HEK293T (cell line): ENCODE measurements around the gene DPCD.

Source experiments
- CTCF ChIA-PET: fragments of 350-600 bp; formaldehyde crosslinking; extraction: SDS; loops from one replicate; lab custom pipeline; 2021; ENCODE audit warnings: antibody characterized with exemption, inconsistent platforms; lab: Yijun Ruan, JAX
- POLR2A ChIA-PET: fragments of 350-600 bp; formaldehyde crosslinking; extraction: SDS; loops from one replicate; lab custom pipeline; 2020; ENCODE audit warnings: antibody characterized with exemption, inconsistent platforms; lab: Yijun Ruan, JAX
- DNase-seq: peaks from one replicate; pipeline ENCODE4 v3.0.0; 2012; ENCODE audit warnings: mixed read lengths; ENCODE audit errors: extremely low spot score
- ARNT ChIP-seq: fragments of 450-650 bp; IDR thresholded peaks from 2 replicates; pipeline ENCODE4 v1.6.1; 2017; ENCODE audit warnings: mild to moderate bottlenecking
- BHLHE40 ChIP-seq: fragments of 450-650 bp; IDR thresholded peaks from 2 replicates; pipeline ENCODE4 v1.6.1; 2016; ENCODE audit warnings: mild to moderate bottlenecking, moderate library complexity, borderline replicate concordance
- CTBP1 ChIP-seq: fragments of 450-650 bp; IDR thresholded peaks from 2 replicates; pipeline ENCODE4 v1.6.1; 2016; ENCODE audit warnings: borderline replicate concordance
- ELF4 ChIP-seq: fragments of 450-650 bp; IDR thresholded peaks from 2 replicates; pipeline ENCODE4 v1.6.1; 2017; ENCODE audit warnings: antibody characterized with exemption
- FOXA1 ChIP-seq: fragments of 450-650 bp; IDR thresholded peaks from 2 replicates; pipeline ENCODE4 v1.6.1; 2016; ENCODE audit warnings: mild to moderate bottlenecking
- FOXK2 ChIP-seq: fragments of 450-650 bp; IDR thresholded peaks from 2 replicates; pipeline ENCODE4 v1.6.1; 2016; ENCODE audit warnings: mild to moderate bottlenecking
- FOXM1 ChIP-seq: fragments of 450-650 bp; IDR thresholded peaks from 2 replicates; pipeline ENCODE4 v1.6.1; 2017; ENCODE audit warnings: mild to moderate bottlenecking, borderline replicate concordance
- HDGF ChIP-seq: fragments of 450-650 bp; IDR thresholded peaks from 2 replicates; pipeline ENCODE4 v1.6.1; 2017; ENCODE audit warnings: antibody characterized with exemption, borderline replicate concordance
- L3MBTL2 ChIP-seq: fragments of 450-650 bp; conservative IDR thresholded peaks from 2 replicates; pipeline ENCODE4 v1.6.1; 2016; ENCODE audit warnings: mild to moderate bottlenecking
- LEF1 ChIP-seq: fragments of 450-650 bp; IDR thresholded peaks from 2 replicates; pipeline ENCODE4 v1.6.1; 2017; ENCODE audit warnings: mild to moderate bottlenecking, borderline replicate concordance
- NFRKB ChIP-seq: fragments of 450-650 bp; IDR thresholded peaks from 2 replicates; pipeline ENCODE4 v1.6.1; 2016; ENCODE audit warnings: mild to moderate bottlenecking, moderate library complexity
- SP1 ChIP-seq: fragments of 450-650 bp; IDR thresholded peaks from 2 replicates; pipeline ENCODE4 v1.6.1; 2017
- SUZ12 ChIP-seq: fragments of 450-650 bp; IDR thresholded peaks from 2 replicates; pipeline ENCODE4 v1.6.1; 2016; ENCODE audit warnings: mild to moderate bottlenecking
- TARDBP ChIP-seq: fragments of 450-650 bp; IDR thresholded peaks from 2 replicates; pipeline ENCODE4 v1.6.1; 2016
- ZNF384 ChIP-seq: fragments of 450-650 bp; IDR thresholded peaks from 2 replicates; pipeline ENCODE4 v1.6.1; 2016
- TF ChIP-seq, protein P1 (sequence below): fragments of 450-650 bp; IDR thresholded peaks from 2 replicates; pipeline ENCODE4 v1.6.1; 2016

The DPCD gene

DNA sequence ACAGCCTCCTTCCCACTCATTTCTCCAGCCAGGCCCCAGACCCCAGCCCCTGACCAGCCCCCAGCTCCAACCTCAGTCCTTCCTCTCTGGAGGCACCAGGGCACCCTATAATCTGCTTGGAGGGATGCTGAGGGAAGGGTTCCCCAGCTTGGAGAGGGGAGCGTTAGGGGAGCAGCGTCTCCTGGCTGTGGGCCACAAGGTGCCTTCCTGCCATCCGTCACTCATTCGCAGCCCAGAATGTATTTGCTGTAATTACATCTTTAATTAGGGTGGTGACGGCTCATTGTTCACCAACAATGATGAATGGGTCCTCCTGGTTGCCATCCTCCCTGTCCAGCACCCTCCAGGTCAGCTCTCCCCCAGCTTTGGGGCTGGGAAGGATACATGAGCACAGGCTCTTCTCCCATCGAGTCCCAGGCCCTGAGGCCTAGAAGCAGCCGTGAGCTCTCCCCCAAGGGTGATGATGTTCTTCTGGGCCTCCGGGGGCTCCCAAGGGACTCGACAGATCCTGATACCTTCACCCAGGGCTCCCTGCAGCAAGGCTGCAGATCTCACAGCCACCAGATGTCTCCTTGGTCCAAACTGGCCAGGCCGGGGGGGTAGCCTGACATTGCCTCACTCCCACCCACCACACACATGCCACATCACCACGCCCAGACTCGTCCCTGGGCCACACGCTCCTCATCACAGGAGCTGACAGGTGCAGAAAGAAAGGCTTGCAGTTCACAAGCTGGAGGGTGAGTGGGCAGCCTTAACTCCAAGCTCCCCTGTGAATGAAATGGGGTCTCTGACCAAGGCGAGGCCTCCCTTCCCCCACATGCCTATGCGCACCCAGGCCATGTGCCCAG is 26.8 kb upstream of the DPCD start:
- no peak for DNase-seq
- POLR2A ChIA-PET: no interaction called here
- TF ChIP-seq BHLHE40: no peak
- no peak for TF ChIP-seq FOXK2
- no peak for TF ChIP-seq CTBP1
- TF ChIP-seq FOXM1: no peak
- TF ChIP-seq HDGF: no peak
- no peak for TF ChIP-seq ARNT
- TF ChIP-seq, protein P1, sequence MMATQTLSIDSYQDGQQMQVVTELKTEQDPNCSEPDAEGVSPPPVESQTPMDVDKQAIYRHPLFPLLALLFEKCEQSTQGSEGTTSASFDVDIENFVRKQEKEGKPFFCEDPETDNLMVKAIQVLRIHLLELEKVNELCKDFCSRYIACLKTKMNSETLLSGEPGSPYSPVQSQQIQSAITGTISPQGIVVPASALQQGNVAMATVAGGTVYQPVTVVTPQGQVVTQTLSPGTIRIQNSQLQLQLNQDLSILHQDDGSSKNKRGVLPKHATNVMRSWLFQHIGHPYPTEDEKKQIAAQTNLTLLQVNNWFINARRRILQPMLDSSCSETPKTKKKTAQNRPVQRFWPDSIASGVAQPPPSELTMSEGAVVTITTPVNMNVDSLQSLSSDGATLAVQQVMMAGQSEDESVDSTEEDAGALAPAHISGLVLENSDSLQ: no peak
- no peak for TF ChIP-seq ELF4
- CTCF ChIA-PET: interaction anchor here (1.1 kb wide), 1 partner anchor 61 kb away, joined by 3 read pairs; no protein-coding TSS in a partner anchor

DNA sequence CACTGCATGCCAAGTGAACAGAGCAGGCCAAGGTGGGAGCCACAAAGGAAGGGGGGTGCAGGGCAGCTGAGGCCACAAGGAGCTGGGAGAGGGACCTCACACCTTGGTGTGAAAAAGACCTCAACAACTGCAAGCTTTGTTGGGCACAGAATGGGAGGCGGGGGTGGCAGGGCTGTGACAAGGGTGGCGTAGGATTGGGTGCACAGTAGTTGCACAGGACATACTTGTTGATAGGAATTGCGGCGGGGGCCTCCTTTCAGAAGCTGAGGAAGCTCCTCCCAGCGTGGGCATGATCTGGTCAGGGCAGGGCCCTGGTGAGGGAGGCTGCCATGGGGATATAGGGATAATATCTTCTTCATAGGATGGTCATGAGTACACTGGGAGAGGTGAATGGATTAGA is 25.9 kb upstream of the DPCD start:
- TF ChIP-seq HDGF (no peak), ELF4 (no peak), ARNT (no peak), TARDBP (no peak), ZNF384 (no peak), NFRKB (no peak), LEF1 (no peak)
- ChIA-PET POLR2A (no interaction called here), CTCF (interaction anchor here (0.6 to 0.9 kb wide), 2 partner anchors 30 to 213 kb away, joined by 3 to 4 read pairs; no protein-coding TSS in a partner anchor)
- DNase-seq: no peak

DNA sequence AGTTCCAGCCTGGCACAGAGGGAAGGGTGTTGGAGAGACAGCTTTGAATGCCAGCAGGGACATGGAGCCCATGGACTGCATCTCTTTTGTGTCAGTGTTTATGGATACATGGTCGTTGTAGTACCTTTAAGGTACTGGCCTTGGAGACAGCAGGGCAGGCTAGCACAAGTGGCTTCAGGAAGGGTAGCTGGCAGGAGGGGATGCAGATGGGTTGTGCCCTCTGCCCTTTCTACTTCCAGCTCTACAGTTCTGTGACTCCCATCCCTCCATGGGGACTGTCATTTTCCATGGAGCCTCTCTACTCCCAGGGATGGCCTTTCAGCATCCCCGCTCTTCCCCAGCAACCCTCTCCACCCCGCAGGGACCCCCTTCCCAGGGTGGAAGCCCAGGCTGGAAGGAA is 25.1 kb upstream of the DPCD start:
- no peak for DNase-seq
- POLR2A ChIA-PET: no interaction called here
- CTCF ChIA-PET: interaction anchor here (0.9 kb wide), 1 partner anchor 212 kb away, joined by 3 read pairs; no protein-coding TSS in a partner anchor
- TF ChIP-seq ELF4 (no peak), CTBP1 (no peak), NFRKB (no peak), SUZ12 (no peak), FOXA1 (no peak), HDGF (no peak), LEF1 (no peak), TARDBP (no peak), SP1 (no peak), BHLHE40 (no peak), ZNF384 (no peak), L3MBTL2 (no peak)
- TF ChIP-seq, protein P1: no peak

DNA sequence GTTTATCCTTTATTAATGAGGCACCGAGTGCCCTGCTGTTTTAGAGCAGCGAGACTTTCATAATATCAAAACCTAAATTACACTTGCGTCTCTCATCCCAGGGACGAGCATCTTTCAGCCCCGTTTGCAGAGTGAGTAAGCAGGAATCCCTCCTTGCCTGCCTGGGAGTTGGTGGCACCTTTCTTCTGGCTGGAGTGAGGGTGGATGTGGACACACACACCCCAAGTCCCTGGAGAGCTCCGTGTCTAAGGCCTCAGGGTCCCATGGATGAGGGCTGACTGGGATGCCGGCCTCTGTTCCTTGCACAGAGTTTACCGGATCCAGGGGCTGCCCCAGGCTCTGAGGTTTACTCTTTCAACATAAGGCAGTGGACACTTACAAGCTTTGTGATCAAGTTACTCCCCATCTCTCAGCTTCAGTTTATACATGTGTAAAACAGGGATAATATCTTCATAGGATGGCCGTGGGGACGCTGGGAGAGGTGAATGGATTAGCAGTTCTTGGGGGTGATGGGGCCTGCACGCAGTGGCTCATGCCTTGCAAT is 24.6 kb upstream of the DPCD start:
- no peak for DNase-seq
- POLR2A ChIA-PET: no interaction called here
- TF ChIP-seq TARDBP: no peak
- no peak for TF ChIP-seq ZNF384
- CTCF ChIA-PET: no interaction called here

DNA sequence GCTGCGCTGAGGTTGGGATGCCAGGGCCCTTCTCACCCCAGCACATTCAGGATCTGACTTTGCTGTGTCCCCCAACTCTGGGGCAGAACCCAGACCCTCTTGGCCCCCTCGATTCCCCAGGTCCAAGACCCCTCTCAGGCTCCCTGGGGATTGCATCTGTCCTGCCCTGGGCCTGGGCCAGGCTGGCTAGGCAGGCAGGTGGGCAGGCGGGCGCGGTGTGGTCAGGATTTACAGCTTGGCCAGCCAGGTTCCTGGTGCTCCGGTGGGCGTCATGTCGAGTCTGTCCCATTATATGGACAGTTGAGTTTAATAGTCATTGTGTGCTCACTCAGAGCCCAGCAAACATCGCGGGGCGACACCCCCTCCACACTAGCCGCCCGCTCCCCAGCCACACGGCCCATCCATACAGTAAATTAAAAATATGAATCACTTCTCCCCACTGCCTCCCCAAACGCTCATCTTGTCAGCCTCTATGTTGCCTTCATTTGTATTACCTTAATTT is 23.6 kb upstream of the DPCD start:
- no peak for DNase-seq
- ChIA-PET CTCF (no interaction called here), POLR2A (no interaction called here)
- no peak for TF ChIP-seq ARNT
- TF ChIP-seq SUZ12: no peak
- TF ChIP-seq LEF1: no peak
- no peak for TF ChIP-seq NFRKB
- TF ChIP-seq, protein P1: no peak
- TF ChIP-seq FOXM1: no peak
- TF ChIP-seq ELF4: no peak
- no peak for TF ChIP-seq FOXA1
- no peak for TF ChIP-seq ZNF384
- no peak for TF ChIP-seq FOXK2
- TF ChIP-seq HDGF: no peak

DNA sequence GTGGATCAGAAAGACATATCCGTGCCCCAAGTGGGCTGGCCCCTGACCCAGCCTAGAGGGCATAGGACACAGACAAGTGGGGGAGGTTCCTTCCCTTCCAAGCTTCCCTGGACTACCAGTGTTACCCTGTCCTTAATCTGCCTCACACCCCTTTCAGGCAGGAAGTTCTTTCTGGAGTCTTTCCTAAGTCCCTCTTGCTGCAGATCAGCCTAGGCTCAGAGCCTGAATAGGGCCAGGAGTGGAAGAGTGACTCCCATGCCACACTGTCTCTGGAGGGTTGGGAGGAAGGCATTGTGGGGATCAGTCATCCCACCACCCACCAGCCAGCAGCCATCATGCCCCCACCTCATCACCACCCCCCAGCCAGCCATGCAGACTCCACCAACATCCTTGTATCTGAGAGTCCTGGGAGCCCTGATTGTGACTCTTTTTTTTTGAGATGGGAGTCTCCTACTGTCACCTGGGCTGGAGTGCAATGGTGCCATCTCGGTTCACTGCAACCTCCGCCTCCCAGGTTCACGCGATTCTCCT is 22.7 kb upstream of the DPCD start:
- DNase-seq: no peak
- ChIA-PET CTCF (no interaction called here), POLR2A (no interaction called here)
- no peak for TF ChIP-seq L3MBTL2
- TF ChIP-seq ARNT: no peak
- no peak for TF ChIP-seq FOXM1
- no peak for TF ChIP-seq SP1
- TF ChIP-seq NFRKB: no peak
